MCF 10A (cell line): ENCODE measurements around the gene IFNA14. TPM values are rescaled to one million over a fixed set of nuclear protein-coding genes. Genes with fewer than 3 reads are reported as not detected.

Experiments
- BruUV-seq: library from RNA; stranded (reverse); fragments of 400-500 nt; replicated peaks from 2 replicates; lab custom pipeline; 2021; lab: Mats Ljungman, UMichigan
- CTCF ChIA-PET: fragments of 300-600 bp; sonication (Branson Sonifier 250); formaldehyde crosslinking; extraction: SDS; loops from one replicate; lab custom pipeline; 2021; ENCODE audit warnings: antibody characterized with exemption, inconsistent platforms; lab: Yijun Ruan, JAX
- POLR2A ChIA-PET: fragments of 300-600, 350-650 bp; sonication (Branson Sonifier 250); formaldehyde crosslinking; extraction: SDS; loops from one replicate; lab custom pipeline; 2020; ENCODE audit warnings: antibody characterized with exemption, inconsistent platforms; lab: Yijun Ruan, JAX
- DNase-seq: peaks from one replicate; pipeline ENCODE4 v3.0.0-alpha.2; 2018; ENCODE audit not compliant: unreplicated experiment
- H3K27ac Mint-ChIP-seq: one replicate; pipeline ENCODE4 v1.8.0; 2022; ENCODE audit warnings: mild to moderate bottlenecking, low read depth, mixed read lengths; ENCODE audit not compliant: unreplicated experiment
- H3K27me3 Mint-ChIP-seq: one replicate; pipeline ENCODE4 v1.8.0; 2022; ENCODE audit warnings: mixed read lengths; ENCODE audit not compliant: insufficient read depth, unreplicated experiment
- H3K36me3 Mint-ChIP-seq: one replicate; pipeline ENCODE4 v1.8.0; 2022; ENCODE audit warnings: mild to moderate bottlenecking, moderate library complexity, mixed read lengths; ENCODE audit not compliant: insufficient read depth, unreplicated experiment
- H3K4me1 Mint-ChIP-seq: one replicate; pipeline ENCODE4 v1.8.0; 2022; ENCODE audit warnings: mixed read lengths; ENCODE audit not compliant: insufficient read depth, unreplicated experiment
- H3K4me3 Mint-ChIP-seq: one replicate; pipeline ENCODE4 v1.8.0; 2022; ENCODE audit warnings: mild to moderate bottlenecking, moderate library complexity, mixed read lengths; ENCODE audit not compliant: unreplicated experiment
- H3K9me3 Mint-ChIP-seq: one replicate; pipeline ENCODE4 v1.8.0; 2022; ENCODE audit warnings: mixed read lengths; ENCODE audit not compliant: unreplicated experiment
- intact Hi-C: fragments of 100-400 bp; cut with micrococcal nuclease; formaldehyde crosslinking; loops from 2 replicates; pipeline ENCODE4 v1.14.1; 2022
- total RNA-seq: library from RNA; stranded (reverse); gene quantifications from 2 replicates; pipeline ENCODE4 v1.2.3, GENCODE V29; 2022
- TF ChIP-seq, protein P1 (sequence below): fragments of 200-600 bp; IDR thresholded peaks from one replicate; pipeline ENCODE4 v1.8.0; 2022; ENCODE audit warnings: antibody characterized with exemption, mild to moderate bottlenecking; ENCODE audit not compliant: unreplicated experiment

The IFNA14 gene
- total RNA-seq, 1 experiment from 2014 or later: not detected

- BruUV-seq: no TSS peak
- CTCF ChIA-PET: no interaction called here
- no peak overlapping the region for H3K27ac Mint-ChIP-seq
- H3K27me3 Mint-ChIP-seq: peaks cover 47% of the 10 kb centered on the region
- H3K9me3 Mint-ChIP-seq: no peaks in the 10 kb centered on the region
- intact Hi-C loops: no loop called here
- no peaks in the 10 kb centered on the region for H3K36me3 Mint-ChIP-seq
- H3K4me3 Mint-ChIP-seq: no peak overlapping the region
- POLR2A ChIA-PET: no interaction called here
- H3K4me1 Mint-ChIP-seq: no peaks in the 10 kb centered on the region
- TF ChIP-seq, protein P1, sequence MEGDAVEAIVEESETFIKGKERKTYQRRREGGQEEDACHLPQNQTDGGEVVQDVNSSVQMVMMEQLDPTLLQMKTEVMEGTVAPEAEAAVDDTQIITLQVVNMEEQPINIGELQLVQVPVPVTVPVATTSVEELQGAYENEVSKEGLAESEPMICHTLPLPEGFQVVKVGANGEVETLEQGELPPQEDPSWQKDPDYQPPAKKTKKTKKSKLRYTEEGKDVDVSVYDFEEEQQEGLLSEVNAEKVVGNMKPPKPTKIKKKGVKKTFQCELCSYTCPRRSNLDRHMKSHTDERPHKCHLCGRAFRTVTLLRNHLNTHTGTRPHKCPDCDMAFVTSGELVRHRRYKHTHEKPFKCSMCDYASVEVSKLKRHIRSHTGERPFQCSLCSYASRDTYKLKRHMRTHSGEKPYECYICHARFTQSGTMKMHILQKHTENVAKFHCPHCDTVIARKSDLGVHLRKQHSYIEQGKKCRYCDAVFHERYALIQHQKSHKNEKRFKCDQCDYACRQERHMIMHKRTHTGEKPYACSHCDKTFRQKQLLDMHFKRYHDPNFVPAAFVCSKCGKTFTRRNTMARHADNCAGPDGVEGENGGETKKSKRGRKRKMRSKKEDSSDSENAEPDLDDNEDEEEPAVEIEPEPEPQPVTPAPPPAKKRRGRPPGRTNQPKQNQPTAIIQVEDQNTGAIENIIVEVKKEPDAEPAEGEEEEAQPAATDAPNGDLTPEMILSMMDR: no peak
- no peak for DNase-seq
Observed at GRCh38 chr9:21281275-21281674, 41.5 kb upstream of the IFNA14 start.

DNA sequence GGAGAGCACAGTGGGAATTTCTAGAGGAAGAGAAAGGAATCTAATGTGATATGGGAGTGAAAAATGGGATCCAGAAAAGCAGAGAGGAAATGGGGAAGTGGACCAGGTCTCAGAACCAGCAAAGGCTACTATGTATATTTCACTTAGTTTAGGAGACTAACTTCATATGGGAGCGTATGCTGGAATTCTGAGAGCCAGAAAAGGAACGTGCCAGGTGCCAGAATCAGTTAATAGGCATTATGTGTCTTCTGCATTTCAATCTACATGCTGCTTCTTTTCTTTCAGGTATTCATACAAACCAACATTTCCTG lies 28.5 kb upstream of the IFNA14 start:
- POLR2A ChIA-PET: no interaction called here

DNA sequence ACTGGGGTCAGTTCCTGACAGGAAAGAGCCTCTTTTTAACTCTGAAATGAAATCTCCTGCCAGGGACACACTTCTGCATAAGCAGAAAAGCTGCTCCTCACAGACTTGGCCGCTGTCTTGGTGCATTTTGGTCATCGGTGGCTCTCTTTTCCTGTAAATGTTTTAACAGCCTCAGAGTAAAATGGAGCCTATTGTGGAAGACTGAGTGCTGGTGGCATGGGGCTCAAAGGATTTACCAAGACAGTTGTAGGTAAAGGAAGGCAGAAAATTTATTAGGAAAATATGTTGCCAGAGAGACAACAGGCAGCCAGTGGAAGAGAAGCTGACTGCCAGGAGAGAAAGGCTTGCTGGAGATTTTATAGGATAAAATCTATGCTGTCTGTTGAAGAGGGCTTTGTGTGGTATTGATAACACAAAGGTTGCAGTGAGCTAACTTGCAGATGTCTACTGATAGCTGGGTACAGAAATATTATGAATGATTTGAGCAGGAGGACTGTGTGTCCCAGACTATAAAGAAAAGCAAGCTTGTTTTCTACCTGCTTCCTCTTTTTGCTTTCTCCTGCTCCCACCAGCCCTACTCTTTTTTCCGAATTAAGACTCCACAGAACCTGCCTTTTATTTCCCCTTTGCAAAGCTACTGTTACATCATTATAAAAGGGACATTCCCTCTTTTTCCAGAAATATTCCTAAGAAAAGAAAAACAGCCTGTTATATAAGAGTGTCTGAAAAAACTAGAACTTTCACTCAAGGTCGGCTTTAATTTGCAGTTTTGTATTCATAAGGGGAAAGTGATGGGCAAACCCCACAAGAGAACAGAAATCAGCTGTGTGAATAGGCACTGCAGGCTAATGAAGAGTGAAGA lies 27.9 kb upstream of the IFNA14 start:
- intact Hi-C loops: no loop called here
- no peak overlapping the region for H3K4me3 Mint-ChIP-seq
- POLR2A ChIA-PET: no interaction called here
- TF ChIP-seq, protein P1: no peak
- H3K27ac Mint-ChIP-seq: no peak overlapping the region
- H3K36me3 Mint-ChIP-seq: no peaks in the 10 kb centered on the region
- no TSS peak for BruUV-seq
- H3K4me1 Mint-ChIP-seq: no peaks in the 10 kb centered on the region
- H3K9me3 Mint-ChIP-seq: no peaks in the 10 kb centered on the region
- no peak for DNase-seq
- H3K27me3 Mint-ChIP-seq: peaks cover 60% of the 10 kb centered on the region
- CTCF ChIA-PET: interaction anchor here (0.8 kb wide), 1 partner anchor 15 kb away, joined by 4 read pairs; no protein-coding TSS in a partner anchor

More for the DNA sequence above, 28.5 kb upstream of the IFNA14 start:
- no peak overlapping the region for H3K27ac Mint-ChIP-seq
- BruUV-seq: no TSS peak
- no peak for DNase-seq
- H3K27me3 Mint-ChIP-seq: peaks cover 56% of the 10 kb centered on the region
- TF ChIP-seq, protein P1: no peak
- no peaks in the 10 kb centered on the region for H3K36me3 Mint-ChIP-seq
- intact Hi-C loops: no loop called here
- CTCF ChIA-PET: interaction anchor here (0.8 kb wide), 1 partner anchor 16 kb away, joined by 4 read pairs; no protein-coding TSS in a partner anchor
- H3K9me3 Mint-ChIP-seq: no peaks in the 10 kb centered on the region
- no peaks in the 10 kb centered on the region for H3K4me1 Mint-ChIP-seq
- no peak overlapping the region for H3K4me3 Mint-ChIP-seq

DNA sequence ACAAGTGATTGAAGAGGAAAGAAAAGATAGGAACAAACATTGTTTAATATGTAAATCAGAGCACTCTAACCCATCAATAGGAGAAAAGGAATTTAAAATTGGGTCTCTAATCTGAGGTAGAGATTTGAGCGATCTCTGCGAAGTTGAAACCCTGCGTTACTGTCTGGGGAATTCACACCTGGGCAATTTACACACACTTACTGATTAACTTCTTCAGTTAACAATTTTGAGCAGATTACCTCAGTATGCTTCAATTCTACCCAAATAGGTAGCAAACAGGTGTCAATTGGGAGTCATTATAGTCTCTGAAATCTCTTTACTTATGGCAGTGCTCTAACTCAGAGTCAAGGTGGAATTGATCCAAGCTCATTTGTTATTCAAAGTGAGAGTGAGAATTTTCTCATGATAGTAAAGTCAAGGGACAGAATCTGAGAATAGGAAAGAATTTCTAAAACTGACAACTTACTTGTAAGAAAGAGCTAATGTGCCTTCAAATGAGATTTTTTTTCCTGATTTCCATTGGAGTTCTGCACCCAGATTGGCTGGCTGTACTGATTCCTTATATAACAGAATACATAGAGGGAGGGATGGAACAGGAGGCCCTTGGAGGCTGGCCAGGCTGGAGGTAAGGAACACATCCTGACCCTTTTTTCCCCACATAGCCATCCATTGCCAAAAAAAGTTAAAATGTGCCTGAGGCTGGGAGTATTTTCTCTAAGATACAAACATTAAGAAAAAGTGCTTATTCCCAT lies 27.1 kb upstream of the IFNA14 start:
- DNase-seq: no peak
- ChIA-PET CTCF (no interaction called here), POLR2A (no interaction called here)
- H3K27me3 Mint-ChIP-seq: peaks cover 68% of the 10 kb centered on the region
- intact Hi-C loops: no loop called here
- no peaks in the 10 kb centered on the region for H3K4me1 Mint-ChIP-seq
- H3K9me3 Mint-ChIP-seq: no peaks in the 10 kb centered on the region
- no peak overlapping the region for H3K4me3 Mint-ChIP-seq
- no peaks in the 10 kb centered on the region for H3K36me3 Mint-ChIP-seq
- no TSS peak for BruUV-seq
- H3K27ac Mint-ChIP-seq: no peak overlapping the region
- TF ChIP-seq, protein P1: no peak
